Measurements from ENCODE around the gene WDR64.

WDR64 gene

GRCh38 chr1:241672301-241672700 is 20.2 kb downstream of the WDR64 start:
- no peak for ATAC-seq

GRCh38 chr1:241674805-241675384 is 22.8 kb downstream of the WDR64 start:
- no peak for ATAC-seq
- TF ChIP-seq OSR1 (CRISPR knock-in tag; IDR thresholded peaks at IDR 0.05) = no peak
- TF ChIP-seq, protein P1, sequence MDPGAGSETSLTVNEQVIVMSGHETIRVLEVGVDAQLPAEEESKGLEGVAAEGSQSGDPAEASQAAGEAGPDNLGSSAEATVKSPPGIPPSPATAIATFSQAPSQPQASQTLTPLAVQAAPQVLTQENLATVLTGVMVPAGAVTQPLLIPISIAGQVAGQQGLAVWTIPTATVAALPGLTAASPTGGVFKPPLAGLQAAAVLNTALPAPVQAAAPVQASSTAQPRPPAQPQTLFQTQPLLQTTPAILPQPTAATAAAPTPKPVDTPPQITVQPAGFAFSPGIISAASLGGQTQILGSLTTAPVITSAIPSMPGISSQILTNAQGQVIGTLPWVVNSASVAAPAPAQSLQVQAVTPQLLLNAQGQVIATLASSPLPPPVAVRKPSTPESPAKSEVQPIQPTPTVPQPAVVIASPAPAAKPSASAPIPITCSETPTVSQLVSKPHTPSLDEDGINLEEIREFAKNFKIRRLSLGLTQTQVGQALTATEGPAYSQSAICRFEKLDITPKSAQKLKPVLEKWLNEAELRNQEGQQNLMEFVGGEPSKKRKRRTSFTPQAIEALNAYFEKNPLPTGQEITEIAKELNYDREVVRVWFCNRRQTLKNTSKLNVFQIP (CRISPR knock-in tag; IDR thresholded peaks at IDR 0.05; ENCODE audit: borderline replicate concordance, low read depth) = no peak
- TF ChIP-seq PATZ1 (CRISPR knock-in tag; IDR thresholded peaks at IDR 0.05; ENCODE audit: borderline replicate concordance) = no peak
- TF ChIP-seq GLIS3 (CRISPR knock-in tag; IDR thresholded peaks at IDR 0.05) = no peak
- no peak for TF ChIP-seq TOX (CRISPR knock-in tag; IDR thresholded peaks at IDR 0.05; ENCODE audit: borderline replicate concordance)
- TF ChIP-seq BACH2 (CRISPR knock-in tag; IDR thresholded peaks at IDR 0.05; ENCODE audit: borderline replicate concordance) = no peak
- no peak for TF ChIP-seq ISL1 (CRISPR knock-in tag; IDR thresholded peaks at IDR 0.05)
- TF ChIP-seq, protein P2, sequence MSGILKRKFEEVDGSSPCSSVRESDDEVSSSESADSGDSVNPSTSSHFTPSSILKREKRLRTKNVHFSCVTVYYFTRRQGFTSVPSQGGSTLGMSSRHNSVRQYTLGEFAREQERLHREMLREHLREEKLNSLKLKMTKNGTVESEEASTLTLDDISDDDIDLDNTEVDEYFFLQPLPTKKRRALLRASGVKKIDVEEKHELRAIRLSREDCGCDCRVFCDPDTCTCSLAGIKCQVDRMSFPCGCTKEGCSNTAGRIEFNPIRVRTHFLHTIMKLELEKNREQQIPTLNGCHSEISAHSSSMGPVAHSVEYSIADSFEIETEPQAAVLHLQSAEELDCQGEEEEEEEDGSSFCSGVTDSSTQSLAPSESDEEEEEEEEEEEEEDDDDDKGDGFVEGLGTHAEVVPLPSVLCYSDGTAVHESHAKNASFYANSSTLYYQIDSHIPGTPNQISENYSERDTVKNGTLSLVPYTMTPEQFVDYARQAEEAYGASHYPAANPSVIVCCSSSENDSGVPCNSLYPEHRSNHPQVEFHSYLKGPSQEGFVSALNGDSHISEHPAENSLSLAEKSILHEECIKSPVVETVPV (CRISPR knock-in tag; IDR thresholded peaks at IDR 0.05) = no peak
- TF ChIP-seq ZC3H10 (CRISPR knock-in tag; IDR thresholded peaks at IDR 0.05) = no peak
- TF ChIP-seq ZNF8 (CRISPR knock-in tag; IDR thresholded peaks at IDR 0.05) = no peak
- TF ChIP-seq TSHZ2 (CRISPR knock-in tag; IDR thresholded peaks at IDR 0.05) = no peak

More at GRCh38 chr1:241672301-241672700, 20.2 kb downstream of the WDR64 start:
- no peak for TF ChIP-seq ZFP3 (CRISPR knock-in tag; IDR thresholded peaks at IDR 0.05)
- TF ChIP-seq TCF4 (CRISPR knock-in tag; IDR thresholded peaks at IDR 0.05; ENCODE audit: borderline replicate concordance) = no peak
- TF ChIP-seq ZFP30 (CRISPR knock-in tag; IDR thresholded peaks at IDR 0.05) = no peak
- no peak for TF ChIP-seq TOX (CRISPR knock-in tag; IDR thresholded peaks at IDR 0.05; ENCODE audit: borderline replicate concordance)
- no peak for TF ChIP-seq ZC3H10 (CRISPR knock-in tag; IDR thresholded peaks at IDR 0.05)
- TF ChIP-seq ARNTL (CRISPR knock-in tag; IDR thresholded peaks at IDR 0.05; ENCODE audit: borderline replicate concordance, low read depth) = no peak
- TF ChIP-seq OSR1 (CRISPR knock-in tag; IDR thresholded peaks at IDR 0.05) = no peak
- no peak for TF ChIP-seq ISL1 (CRISPR knock-in tag; IDR thresholded peaks at IDR 0.05)
- TF ChIP-seq, protein P3, sequence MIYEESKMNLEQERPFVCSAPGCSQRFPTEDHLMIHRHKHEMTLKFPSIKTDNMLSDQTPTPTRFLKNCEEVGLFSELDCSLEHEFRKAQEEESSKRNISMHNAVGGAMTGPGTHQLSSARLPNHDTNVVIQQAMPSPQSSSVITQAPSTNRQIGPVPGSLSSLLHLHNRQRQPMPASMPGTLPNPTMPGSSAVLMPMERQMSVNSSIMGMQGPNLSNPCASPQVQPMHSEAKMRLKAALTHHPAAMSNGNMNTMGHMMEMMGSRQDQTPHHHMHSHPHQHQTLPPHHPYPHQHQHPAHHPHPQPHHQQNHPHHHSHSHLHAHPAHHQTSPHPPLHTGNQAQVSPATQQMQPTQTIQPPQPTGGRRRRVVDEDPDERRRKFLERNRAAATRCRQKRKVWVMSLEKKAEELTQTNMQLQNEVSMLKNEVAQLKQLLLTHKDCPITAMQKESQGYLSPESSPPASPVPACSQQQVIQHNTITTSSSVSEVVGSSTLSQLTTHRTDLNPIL (CRISPR knock-in tag; IDR thresholded peaks at IDR 0.05; ENCODE audit: low read depth) = no peak
- TF ChIP-seq SNAI2 (CRISPR knock-in tag; IDR thresholded peaks at IDR 0.05) = no peak
- TF ChIP-seq, protein P2 (CRISPR knock-in tag; IDR thresholded peaks at IDR 0.05) = no peak
- TF ChIP-seq ZNF70 (CRISPR knock-in tag; IDR thresholded peaks at IDR 0.05) = no peak
- TF ChIP-seq TSHZ2 (CRISPR knock-in tag; IDR thresholded peaks at IDR 0.05) = no peak
- no peak for TF ChIP-seq BACH2 (CRISPR knock-in tag; IDR thresholded peaks at IDR 0.05; ENCODE audit: borderline replicate concordance)
- TF ChIP-seq, protein P1 (CRISPR knock-in tag; IDR thresholded peaks at IDR 0.05; ENCODE audit: borderline replicate concordance, low read depth) = no peak
- TF ChIP-seq ZNF565 (CRISPR knock-in tag; conservative IDR thresholded peaks at IDR 0.05; ENCODE audit: low read depth) = no peak
